ENCODE results near the gene SNRPB. TPM values are rescaled to one million over a fixed set of nuclear protein-coding genes. Genes with fewer than 3 reads are reported as not detected.

The SNRPB gene
- total and polyA plus RNA-seq, 2 donors from 2014 or later: 118 to 144 TPM

DNA sequence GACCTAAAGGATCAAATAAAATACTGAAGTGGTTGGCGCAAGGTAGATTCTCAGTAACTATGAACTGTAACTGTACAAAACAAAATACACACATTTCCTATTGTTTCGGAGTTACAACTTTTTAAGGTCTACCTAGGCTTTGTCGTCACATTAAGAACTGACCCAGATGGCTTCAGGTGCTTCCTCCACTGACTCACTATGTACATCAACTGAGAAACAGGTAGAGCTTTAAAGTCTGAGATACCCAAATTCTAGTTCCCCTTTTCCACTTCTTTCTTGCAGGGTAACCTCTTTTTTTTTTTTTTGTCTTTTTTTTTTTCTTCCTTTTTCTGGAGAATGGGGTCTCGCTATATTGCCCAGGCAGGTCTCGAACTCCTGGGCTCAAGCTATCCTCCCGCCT, 5.5 kb downstream of the SNRPB start:
- Histone ChIP-seq H3K9ac (ENCODE audit: low read length in 3 of 3) (no peak overlapping the region), H3K27ac (ENCODE audit: low read depth in 2 of 2, low read length in 2 of 2) (no peak overlapping the region), H3K4me1 (ENCODE audit: control insufficient read depth in 2 of 3, insufficient read depth in 2 of 3, low read depth in 1 of 3, low read length in 3 of 3) (peaks cover 0 to 7% (median 2%) of the 10 kb centered on the region in 3 donors), H3K4me3 (ENCODE audit: low read length in 3 of 3) (no peak overlapping the region), H3K27me3 (ENCODE audit: control insufficient read depth, insufficient read depth, low read length) (no peaks in the 10 kb centered on the region), H3K36me3 (ENCODE audit: control insufficient read depth in 2 of 3, insufficient read depth in 3 of 3, low read length in 3 of 3) (peaks cover 19 to 57% (median 46%) of the 10 kb centered on the region in 3 donors), H3K9me3 (ENCODE audit: control insufficient read depth in 2 of 3, insufficient read depth in 1 of 3, low read length in 3 of 3) (no peaks in the 10 kb centered on the region)
- TF ChIP-seq, protein P1, sequence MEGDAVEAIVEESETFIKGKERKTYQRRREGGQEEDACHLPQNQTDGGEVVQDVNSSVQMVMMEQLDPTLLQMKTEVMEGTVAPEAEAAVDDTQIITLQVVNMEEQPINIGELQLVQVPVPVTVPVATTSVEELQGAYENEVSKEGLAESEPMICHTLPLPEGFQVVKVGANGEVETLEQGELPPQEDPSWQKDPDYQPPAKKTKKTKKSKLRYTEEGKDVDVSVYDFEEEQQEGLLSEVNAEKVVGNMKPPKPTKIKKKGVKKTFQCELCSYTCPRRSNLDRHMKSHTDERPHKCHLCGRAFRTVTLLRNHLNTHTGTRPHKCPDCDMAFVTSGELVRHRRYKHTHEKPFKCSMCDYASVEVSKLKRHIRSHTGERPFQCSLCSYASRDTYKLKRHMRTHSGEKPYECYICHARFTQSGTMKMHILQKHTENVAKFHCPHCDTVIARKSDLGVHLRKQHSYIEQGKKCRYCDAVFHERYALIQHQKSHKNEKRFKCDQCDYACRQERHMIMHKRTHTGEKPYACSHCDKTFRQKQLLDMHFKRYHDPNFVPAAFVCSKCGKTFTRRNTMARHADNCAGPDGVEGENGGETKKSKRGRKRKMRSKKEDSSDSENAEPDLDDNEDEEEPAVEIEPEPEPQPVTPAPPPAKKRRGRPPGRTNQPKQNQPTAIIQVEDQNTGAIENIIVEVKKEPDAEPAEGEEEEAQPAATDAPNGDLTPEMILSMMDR (IDR thresholded peaks at IDR 0.05; ENCODE audit: borderline replicate concordance, extremely low read depth, insufficient read depth): no peak
- no peak for FAIRE-seq
- intact Hi-C loops (cut with DNase I): no loop called here
- no peak for DNase-seq

DNA sequence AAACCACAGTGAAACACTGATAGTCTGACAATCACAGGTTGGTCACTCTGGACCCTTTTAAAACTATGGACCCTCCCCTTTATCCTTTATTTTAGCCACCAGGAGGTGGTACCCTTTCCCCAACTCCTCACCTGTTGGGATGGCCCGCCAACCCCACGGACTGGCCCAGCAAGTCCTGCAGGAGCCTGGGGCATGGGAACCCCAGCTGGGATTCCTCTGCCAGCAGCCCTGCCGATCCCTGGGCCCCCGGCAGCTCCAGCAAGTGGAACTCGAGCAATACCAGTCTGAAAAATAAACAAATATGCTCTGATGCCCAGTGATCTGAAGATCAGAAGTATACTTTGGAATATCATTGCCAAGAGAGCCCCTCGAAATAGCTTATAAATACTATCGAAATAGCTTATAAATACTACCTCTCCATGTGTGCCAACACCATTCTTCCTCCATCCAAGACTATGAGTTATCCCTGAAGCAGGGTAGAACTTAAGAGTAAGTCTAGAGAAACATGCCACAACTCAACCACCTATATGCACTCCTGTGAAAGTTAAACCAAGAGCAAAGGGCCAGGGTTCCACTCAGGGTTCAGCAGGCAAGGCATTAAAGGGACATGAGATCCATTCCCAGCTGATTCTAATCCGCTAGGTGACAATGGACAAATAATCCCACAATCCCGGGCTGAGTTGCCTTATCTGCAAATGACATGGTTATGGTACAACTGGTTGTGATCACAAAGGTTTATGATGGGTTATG, 6.8 kb downstream of the SNRPB start:
- no peak for DNase-seq
- Histone ChIP-seq H3K9ac (ENCODE audit: low read length in 3 of 3) (no peak overlapping the region), H3K36me3 (ENCODE audit: control insufficient read depth in 2 of 3, insufficient read depth in 3 of 3, low read length in 3 of 3) (peaks cover 22 to 61% (median 46%) of the 10 kb centered on the region in 3 donors), H3K4me1 (ENCODE audit: control insufficient read depth in 2 of 3, insufficient read depth in 2 of 3, low read depth in 1 of 3, low read length in 3 of 3) (peaks cover 0 to under 1% (median 0%) of the 10 kb centered on the region in 3 donors), H3K27me3 (ENCODE audit: control insufficient read depth, insufficient read depth, low read length) (no peaks in the 10 kb centered on the region), H3K27ac (ENCODE audit: low read depth in 2 of 2, low read length in 2 of 2) (no peak overlapping the region), H3K9me3 (ENCODE audit: control insufficient read depth in 2 of 3, insufficient read depth in 1 of 3, low read length in 3 of 3) (no peaks in the 10 kb centered on the region), H3K4me3 (ENCODE audit: low read length in 3 of 3) (no peak overlapping the region)
- no peak for FAIRE-seq
- TF ChIP-seq, protein P1 (IDR thresholded peaks at IDR 0.05; ENCODE audit: borderline replicate concordance, extremely low read depth, insufficient read depth): no peak
- intact Hi-C loops (cut with DNase I): no loop called here

DNA sequence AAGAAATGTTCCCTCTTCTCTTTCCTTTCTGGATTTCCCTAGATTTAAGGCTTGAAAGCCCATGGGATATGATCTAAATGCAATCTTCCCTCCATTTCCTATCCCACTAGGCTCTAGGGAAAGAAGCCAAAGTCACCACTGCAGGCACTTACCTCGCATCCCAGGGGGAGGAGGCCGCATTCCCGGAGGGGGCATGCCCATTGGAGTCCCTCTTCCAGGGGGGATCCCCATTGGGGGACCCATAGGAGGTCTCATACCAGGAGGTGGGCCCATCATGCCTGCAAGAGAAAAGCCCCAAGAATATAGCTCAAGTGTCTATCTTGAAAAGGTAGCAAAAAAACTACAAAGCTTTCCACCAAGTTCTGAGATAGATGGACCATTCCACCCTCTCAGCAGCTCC, 8.1 kb downstream of the SNRPB start:
- DNase-seq: no peak
- Histone ChIP-seq H3K27me3 (ENCODE audit: control insufficient read depth, insufficient read depth, low read length) (no peaks in the 10 kb centered on the region), H3K9me3 (ENCODE audit: control insufficient read depth in 2 of 3, insufficient read depth in 1 of 3, low read length in 3 of 3) (no peaks in the 10 kb centered on the region), H3K9ac (ENCODE audit: low read length in 3 of 3) (no peak overlapping the region), H3K4me1 (ENCODE audit: control insufficient read depth in 2 of 3, insufficient read depth in 2 of 3, low read depth in 1 of 3, low read length in 3 of 3) (no peaks in the 10 kb centered on the region), H3K27ac (ENCODE audit: low read depth in 2 of 2, low read length in 2 of 2) (no peak overlapping the region), H3K36me3 (ENCODE audit: control insufficient read depth in 2 of 3, insufficient read depth in 3 of 3, low read length in 3 of 3) (peaks cover 22 to 61% (median 44%) of the 10 kb centered on the region in 3 donors), H3K4me3 (ENCODE audit: low read length in 3 of 3) (no peak overlapping the region)
- TF ChIP-seq, protein P1 (IDR thresholded peaks at IDR 0.05; ENCODE audit: borderline replicate concordance, extremely low read depth, insufficient read depth): no peak
- no peak for FAIRE-seq
- intact Hi-C loops (cut with DNase I): no loop called here

Measured in kidney (tissue), 14 donors.